ENCODE results near the gene ACSL6.

The ACSL6 gene

DNA sequence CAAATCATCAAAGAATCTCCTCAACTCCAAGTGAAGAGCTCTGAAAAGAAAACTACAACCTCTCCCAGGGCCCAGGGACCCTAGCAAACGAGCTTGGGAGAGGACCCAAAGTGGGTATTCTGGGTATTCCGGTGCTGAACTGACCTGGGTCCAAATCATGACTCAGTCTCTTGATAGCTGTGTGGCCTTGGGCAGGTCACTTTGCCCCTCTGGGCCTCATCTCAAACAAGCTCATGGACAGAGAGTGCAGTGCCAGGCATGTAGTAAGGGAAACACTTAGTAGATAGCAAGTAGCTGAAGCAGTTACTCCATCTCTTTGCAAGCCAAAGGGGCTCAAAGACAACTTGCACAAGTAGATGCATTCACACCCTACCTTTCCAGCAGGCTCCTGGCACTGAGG lies 12.4 kb downstream of the ACSL6 start:
- H3K27ac ChIP-seq = no peak overlapping the region
- TF ChIP-seq ZFX (IDR thresholded peaks at IDR 0.05) = no peak
- no peak for TF ChIP-seq CTCF (conservative IDR thresholded peaks at IDR 0.05)

DNA sequence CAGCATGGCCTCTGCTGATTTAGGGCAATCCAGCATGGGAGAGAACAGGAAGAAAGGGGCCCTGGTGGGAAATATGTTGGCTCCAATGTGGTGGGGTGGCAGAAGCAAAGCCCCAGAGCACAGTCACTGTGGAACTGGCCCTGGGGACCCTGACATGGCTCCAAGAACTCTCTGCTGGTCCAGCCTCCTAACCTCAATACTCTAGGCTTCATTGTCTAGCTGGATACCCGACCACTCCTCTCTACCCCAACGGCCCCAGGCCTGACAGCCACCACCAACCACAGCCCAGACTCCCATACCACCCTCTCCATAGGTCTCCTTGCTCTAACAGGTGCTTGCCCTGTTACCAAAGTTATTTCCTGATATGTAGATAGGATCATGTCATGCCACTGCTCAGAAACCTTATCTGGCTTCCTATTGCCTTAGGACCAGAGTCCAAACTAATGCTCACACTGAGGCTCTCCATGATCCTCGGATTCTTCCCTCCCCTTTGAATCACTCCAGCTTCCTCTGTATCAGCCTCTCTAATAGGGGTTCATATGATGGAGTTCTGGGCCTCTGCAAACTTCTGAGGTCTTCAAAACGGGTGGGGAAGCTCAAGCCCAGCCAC lies 12.9 kb downstream of the ACSL6 start:
- no peak overlapping the region for H3K27ac ChIP-seq
- TF ChIP-seq CTCF (conservative IDR thresholded peaks at IDR 0.05) = no peak
- TF ChIP-seq ZFX (IDR thresholded peaks at IDR 0.05) = no peak

DNA sequence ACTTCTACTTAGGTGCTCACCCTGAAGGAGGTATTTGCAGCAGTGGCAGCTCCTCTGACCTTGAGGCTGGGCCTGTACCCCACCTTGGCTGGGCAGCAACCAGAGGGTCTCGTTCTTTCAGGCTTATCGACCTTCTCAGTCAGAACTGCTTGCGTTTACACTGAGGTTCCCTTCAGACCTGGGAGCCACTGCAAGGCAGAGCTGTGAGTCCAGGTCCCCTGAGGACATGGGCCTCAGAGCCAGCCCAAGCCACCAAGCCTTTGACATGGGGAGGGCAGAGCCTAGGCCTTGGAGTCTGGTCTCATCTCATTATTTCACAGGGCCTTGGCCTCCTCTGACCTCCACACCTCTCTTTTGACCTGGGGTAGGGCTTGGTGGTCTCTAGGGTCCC lies 13.7 kb downstream of the ACSL6 start:
- no peak overlapping the region for H3K27ac ChIP-seq
- TF ChIP-seq ZFX (IDR thresholded peaks at IDR 0.05) (no peak), CTCF (conservative IDR thresholded peaks at IDR 0.05) (no peak)

DNA sequence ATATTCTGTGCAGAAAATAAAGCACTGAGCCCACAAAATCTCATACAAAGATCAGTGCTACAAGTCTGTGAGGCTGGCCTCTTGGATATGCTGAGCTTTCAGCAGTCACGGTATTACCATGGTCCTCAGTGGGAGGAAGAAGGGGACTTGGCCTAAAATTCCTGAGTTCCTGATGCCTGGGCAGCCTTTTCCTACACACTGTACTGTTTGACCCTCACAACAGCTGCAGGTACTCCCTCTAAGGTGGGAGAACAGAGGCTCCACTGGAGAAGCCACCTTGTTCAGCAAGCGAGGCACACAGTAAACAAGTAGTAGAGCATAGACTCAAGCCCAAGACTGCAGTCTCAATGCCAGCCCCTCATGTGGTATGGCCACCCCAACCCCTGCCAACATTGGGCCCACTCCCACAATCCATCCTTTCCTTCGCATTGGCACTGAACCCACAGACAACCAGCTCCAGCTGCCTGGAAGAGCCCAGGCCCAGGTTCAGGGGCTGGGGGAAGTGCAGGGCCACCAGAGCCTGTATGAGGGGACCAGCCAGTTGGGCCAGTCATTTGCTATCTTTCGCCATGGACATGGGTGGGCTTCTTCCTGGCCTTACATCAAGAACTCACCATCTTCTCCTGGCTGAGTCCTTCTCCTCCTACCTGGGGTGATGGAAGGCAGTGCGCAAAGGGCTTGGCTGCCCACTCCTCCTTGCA lies 14.3 kb downstream of the ACSL6 start:
- no peak overlapping the region for H3K27ac ChIP-seq
- TF ChIP-seq CTCF (conservative IDR thresholded peaks at IDR 0.05) (no peak), ZFX (IDR thresholded peaks at IDR 0.05) (no peak)

DNA sequence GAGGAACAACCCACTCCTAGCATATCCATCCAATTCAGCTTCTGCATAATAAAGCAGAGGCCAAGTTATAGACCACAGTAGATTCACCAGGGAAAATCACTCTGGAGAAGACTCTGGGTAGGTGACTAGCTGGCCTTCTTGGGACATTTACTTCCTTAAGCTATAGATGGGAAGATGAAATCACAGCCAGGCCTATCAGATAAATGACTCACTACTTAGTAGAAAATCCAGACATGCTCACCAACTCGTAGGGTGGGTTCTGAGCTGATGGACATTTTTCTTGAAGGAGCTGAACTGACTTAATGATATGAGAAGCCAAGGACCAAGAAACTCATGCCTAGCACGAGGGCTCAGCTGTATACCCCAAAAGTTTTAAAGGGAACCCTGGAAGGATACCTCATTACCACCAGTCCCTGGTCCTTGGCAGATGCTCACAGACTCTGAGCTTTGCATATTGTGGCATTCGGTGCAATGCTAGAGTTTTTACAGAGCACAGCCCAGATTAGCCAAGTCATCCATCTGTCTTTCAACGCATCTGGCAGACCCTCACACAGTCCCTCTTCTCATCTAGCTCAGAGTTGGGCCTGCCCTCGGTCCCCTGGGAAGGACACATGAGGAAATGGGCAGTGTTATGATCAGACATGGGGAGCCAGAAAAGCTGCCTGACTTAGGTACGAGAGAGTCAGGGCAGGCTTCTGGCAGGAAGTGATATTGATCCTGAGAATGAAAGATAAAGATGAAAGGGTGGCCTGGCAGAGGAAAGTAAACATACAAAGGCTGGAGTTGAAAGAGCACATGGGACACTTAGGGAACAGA lies 15.0 kb downstream of the ACSL6 start:
- H3K27ac ChIP-seq = no peak overlapping the region
- TF ChIP-seq ZFX (IDR thresholded peaks at IDR 0.05) (no peak), CTCF (conservative IDR thresholded peaks at IDR 0.05) (no peak)

- TF ChIP-seq ZFX (IDR thresholded peaks at IDR 0.05) = no peak
- no peak for TF ChIP-seq CTCF (conservative IDR thresholded peaks at IDR 0.05)
- H3K27ac ChIP-seq = no peak overlapping the region
Observed at GRCh38 chr5:131994533-131995226, 16.8 kb downstream of the ACSL6 start.
